GM19238 (cell line): ENCODE measurements around the gene EPHB1.
A peak's percentile ranks its signal among the peaks of the same experiment; 100 is the strongest.

Source experiments
- DNase-seq: peaks from one replicate; pipeline ENCODE4 v3.0.0; 2011; ENCODE audit warnings: low spot score; ENCODE audit not compliant: insufficient read length

EPHB1 gene

DNA sequence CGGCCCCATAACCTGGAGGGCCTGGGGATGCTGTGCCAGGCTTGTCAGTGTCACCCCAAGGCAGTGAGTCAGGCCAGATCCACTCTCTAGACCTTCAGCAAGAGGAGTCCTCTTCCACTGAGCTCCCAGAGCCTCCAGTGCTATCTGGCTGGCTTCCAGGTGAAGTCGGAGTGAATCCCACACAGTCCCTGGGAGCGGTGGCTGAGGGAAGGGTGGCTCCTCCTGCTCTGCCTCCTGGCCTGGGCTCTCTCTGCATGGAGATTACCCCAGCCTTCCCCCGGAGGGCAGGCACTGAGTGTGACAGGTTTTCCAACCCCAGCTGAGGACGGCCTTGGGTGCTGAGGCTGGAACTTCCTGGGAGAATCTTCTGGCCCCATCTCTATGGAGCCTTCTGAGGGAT is 82.7 kb downstream of the EPHB1 start:
- DNase-seq, result no peak

DNA sequence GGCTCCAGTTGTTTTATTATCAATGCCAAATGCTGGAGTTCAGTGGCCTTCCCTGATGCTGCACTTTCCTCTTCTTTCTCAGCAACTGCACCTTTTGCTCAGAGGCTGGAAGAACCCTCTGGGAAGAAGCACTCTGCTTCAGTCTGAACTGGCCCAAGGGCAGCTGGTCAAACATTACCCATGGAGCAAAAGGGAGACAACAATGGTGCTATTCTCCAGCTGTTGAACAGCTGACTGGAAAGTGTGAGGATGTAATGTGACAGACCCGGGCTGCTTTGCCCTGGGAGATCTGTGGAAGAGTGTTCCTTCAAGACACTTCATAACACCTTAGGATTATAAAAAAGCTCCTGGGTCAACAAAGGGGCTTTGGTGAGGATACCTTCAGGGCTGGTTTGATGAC is 84.9 kb downstream of the EPHB1 start:
- DNase-seq, result no peak

DNA sequence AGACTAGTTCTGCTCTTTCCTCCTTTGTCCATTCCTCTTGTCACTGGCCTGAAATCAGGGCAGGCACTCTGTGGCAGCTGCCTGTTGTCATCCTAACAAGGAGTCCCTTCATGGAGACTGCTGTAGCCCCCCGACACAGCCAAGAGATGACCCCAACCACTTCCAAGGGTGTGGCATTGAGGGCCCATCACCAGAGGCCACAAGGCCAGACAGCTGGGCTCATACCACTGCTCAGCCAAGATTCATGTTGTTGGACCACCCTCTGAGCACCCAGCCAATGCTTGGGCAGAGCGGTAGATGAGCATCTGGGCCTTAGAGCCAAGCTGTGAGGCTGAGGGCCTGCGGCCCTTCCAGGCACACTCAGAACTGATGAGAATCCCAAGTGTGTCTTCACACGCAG is 85.4 kb downstream of the EPHB1 start:
- DNase-seq, result no peak

DNA sequence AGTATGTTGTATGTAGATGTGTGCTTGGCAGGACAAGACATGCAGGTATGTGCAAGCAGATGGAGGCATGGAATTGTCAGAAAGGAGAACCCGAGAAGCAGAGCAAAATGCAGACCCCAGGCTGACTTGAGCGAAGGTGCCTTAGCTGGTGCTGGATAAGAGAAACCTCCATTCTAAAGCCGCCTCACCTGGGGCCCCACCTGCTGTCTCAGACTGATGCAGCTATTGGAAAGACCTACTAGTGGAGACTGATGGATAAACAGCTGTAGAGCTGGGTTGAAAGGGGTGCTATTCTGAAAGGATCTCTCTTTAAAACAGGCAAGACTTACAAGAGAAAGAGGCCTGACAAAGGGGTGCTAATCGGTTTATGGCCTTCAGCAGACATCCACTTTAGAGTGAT is 86.2 kb downstream of the EPHB1 start:
- no peak for DNase-seq

DNA sequence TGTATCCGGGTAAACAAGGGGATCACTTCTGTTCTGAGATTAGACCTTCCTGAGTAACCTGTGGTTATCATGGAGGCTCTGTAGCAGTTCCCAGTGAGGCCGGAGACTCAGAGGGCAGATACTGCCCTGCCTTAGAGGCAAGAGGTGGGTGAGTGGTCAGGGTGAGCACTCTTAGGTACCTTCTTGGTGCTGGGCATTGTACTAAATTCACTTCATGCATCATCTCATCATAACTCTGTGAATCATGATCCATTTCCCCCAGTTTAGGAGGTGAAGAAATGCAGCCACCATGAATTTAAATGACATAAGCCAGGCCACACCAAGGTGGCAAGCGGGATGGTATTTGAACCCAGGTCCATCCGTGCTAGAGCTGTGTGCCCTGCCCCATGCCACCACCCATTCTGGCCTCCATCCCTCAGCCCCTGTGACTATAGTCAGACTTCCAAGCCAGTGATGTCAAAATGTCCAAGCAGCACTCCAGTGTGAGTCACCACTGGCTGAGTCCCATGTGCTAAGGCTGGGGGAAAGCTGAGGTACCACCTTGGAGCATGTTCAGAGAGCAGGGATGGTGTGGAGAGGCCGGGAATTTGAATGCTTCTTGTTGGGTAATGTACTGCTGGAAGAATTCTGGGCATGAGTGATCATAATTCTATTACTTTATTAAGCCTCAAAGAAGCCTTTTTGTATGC is 88.8 kb downstream of the EPHB1 start:
- no peak for DNase-seq

DNA sequence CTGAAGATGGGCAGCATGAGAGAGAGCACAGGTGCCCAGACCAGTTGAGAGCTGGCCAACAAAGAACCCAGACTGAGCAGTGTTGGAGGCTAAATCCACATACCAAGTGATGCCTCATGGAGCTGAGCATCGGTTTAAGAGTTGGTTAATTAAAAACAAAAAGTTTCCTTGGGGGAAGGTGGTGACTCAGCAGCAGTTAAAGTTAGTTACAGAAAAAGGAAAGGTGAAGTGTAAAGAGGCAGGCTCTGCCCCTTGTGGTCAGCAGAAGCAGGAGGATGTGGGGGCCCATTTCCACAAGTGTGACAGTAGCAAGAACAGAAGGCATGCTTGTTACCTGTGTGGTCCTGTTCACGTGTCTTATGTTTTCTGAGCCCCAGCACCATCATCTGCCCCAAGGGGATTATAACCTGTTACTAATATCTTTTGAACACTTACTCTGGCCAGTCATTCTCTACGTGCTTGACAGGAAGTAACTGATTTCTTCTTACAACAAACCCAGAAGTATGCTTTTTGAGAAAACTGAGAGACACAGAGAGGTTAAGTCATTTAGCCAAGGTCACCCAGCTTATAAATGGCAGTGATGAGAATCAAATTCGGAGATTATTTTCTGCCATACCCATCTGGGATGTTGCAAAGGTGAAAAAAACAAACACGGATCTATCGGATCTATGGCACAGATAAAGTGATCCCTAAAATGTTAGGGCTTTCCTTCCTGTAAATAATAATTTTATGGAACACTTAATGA is 91.0 kb downstream of the EPHB1 start:
- peak; percentile 42 for DNase-seq

DNA sequence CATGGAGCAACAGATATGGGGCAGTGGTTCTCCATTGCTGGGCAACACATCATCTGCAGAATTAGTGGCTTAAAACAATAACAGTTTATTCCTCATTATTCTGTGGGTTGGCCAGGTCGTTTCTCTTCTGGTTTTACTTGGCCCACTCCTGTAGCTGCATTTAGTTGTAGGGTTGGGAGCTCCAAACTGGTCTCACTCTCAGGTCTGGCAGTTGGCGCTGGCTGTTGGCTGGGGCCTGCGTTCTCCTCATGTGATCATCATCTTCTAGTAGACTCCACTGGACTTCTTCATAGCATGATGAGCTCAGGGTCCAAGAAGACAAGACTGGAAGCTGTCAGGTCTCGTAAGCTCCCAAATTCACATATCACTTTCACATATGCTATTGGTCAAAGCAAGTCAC is 91.9 kb downstream of the EPHB1 start:
- no peak for DNase-seq

DNA sequence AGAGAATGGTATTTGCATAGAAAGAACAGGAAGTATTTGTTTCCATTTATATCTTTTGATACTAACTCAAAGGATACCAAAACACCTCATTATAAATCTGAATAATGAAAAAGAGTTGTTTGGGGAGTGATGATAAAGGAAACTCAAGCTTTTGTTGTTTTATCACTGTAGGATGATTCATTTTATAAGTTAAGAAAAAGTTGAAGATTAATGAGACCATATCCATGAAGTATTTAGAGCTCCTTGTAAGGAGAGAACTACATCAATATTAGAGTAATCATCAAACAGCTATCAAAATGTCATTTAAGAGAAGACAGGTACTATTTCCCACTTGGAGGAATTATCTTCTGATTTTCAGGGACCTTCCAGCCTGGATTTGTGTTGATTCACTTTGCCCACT is 92.5 kb downstream of the EPHB1 start:
- no peak for DNase-seq

DNA sequence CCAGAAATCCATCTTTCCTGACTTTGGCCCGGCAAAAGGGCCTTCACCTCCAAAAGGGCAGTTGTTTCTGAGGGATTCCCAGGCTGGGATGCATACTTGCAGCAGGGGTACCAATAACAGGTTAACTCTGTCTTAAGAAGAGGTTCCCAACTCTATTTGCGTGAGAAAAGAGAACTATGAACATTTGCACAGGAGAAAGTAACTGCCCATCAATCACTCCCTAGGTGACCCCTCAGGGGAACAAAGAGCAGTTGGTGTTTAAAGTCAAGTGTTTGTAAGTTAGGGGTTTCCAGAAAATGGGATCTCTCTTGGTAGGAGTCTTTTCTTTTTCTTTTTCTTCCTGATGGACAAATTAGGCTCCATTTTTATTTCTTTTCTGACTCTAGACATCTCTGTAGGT is 97.3 kb downstream of the EPHB1 start:
- no peak for DNase-seq

DNA sequence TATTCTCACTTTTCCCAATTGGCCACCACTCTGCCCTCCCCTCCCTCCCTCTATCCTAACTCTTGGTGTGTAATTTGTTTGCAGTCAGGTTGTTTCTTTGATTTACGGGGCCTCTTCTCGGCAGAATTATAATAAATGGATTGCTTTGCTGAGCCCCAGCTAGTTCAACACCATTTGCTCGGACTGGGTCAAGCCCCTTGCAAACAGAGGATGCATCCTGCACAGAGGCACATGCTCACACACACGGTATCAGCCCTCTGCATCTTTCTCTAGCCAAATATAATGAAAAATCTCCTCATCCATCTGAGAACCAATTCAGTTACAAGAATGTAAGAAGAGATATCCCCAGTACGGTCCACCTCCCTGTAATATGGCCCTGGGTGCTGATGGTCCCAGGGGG is 97.7 kb downstream of the EPHB1 start:
- DNase-seq, result no peak

DNA sequence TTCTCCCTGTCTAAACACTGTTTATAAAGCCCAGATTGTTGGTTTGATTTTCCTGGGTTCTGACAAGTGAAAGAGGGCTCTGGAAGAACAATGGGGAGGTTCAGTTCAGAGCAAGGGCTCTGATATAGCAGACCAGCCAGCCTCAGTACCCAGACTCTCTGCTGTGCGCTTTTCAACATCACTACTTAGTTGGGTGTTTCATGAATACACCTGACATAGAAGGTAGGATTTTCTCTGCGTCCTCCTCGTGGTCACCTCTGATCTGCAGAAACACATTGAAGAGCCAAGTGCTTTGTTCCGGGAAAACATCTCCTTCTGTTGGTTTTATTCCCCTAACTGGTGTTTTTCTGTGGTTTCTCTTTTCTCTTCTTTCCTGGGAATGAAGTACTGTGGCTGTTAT is 99.5 kb downstream of the EPHB1 start:
- DNase-seq, result no peak

DNA sequence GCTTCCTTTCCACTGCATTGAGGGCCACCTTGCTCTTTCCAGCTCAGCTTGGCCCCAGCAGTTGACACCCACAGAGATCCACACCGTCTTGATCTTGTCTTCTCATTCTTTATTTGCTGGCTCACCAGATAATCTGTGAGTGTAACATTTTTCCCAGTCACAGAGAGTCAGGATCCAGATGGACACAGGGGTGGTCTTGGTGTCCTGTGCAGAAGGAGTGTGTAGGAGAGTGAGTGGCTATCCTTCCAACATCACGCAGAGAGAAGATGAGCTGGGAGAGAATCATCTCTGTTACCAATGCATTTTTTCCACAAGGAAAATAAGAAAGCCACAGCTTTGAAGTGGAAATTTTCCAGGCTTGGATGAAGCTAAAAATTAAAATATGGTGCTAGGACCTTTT is 100.1 kb downstream of the EPHB1 start:
- no peak for DNase-seq

DNA sequence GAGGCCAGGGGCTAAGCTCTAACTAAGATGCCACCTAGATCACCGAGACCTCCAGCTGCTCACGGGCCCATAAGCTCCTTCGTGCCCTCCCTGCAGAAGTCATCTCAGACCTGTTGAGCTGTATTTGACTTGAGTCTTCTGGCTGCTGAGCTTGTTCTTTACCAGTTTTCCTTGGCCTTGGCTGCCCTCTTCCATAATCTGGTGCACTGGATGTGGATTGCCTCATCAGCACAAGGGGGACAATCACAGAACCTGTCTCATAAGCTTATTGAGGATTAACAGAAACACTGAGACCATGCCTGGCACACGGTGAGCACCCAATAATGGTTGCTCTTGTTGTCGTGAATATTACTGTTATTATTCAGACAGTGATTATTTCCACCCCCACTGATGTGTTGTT is 101.1 kb downstream of the EPHB1 start:
- DNase-seq, result no peak

DNA sequence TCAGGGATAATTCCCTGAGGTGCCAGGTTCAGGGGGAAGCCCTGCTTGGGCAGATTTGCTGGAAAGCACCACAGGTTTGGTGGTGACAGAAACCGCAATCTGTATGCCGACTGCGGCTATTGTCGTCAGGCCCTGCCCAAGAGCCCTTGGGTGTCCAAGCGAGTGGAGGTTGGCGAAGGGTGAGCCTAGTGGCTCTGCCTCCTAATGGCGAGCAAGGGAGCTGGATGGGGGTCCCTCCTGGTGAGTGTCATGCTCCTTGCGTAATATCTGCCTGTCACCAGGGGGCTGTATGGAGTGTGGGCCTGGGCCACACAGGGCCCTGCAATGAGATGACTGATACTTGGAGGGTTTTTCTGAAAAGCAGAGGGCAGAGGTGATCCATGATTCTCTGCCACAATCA is 101.6 kb downstream of the EPHB1 start:
- DNase-seq, result no peak

DNA sequence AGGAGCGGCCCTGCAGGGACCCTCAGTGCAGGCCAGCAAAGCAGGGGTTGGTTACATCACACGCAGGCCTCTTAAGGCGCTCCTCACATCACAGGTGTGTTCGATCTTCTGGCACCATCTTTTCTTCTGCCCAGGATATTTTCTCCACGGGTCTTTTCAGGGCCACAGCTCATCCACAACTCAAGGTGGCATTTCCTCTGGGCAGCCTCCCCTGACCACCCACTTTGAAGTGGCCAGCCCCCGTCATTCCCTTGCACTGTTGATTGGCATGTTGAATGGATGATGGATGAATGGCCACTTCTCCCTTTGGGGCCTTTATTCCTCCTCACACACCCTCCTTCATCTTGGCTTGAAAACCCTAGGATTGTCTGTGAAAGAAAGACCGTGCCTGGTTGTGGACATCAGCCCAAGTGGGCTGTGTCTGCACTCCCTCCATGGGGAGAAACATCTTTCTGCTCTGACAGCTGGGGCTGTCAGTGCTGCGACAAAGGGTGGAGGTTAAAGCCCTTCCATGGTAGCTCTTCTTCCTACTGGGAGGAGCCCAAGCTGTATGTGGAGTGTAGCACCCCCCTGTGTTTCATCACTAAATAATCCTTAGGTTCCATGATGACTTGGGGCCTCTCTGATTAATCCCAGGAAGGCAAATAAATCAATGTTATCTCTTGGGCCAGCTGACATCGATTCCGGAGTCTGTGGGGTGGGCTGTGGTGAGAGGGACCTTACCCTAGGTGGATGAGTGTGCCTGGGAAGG is 102.5 kb downstream of the EPHB1 start:
- DNase-seq, result no peak

DNA sequence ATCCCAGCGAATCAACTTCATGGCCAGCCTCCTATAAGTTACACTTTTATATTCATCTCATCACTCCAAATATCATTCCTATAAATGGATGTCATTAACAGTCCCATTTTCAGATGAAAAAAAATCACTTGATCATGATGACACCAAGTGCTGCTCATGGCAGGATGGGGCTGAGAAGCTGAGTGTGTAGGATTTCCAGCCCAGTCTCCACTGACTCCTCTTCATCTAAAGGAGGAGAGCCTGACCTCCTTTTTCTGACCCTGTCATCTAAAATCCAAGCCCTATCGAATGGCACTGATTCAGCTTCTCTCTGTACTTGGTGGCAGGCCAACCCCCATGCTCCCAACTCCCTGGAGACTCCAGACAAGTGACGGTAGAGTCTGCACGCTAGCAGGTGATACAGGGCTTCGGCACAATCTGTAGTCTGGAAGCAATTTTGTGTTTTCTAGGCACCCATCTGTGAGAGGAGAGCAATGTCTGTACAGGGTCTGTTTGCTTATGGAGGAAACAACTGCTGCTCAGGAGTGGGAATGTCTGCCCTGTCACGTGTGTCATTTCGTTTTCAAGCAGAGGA is 103.2 kb downstream of the EPHB1 start:
- DNase-seq, result no peak

DNA sequence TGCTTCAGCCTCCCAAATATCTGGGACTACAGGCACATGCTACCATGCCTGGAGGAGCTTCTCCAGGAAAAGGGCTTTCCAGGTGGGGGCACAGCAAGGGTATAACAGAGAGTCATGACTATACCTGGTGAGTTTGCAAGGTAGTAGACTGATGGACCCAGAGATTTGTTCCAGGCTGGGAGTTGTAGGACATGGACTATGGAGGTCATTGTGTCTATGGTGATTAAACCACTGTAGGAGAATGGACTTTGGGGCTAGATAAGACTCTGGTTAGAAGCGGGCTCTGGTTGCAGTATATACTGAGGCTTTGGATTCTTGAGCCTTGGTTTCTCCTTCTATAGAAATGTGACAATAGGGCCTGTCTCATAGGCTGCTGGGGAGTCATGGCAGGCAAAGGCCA is 104.7 kb downstream of the EPHB1 start:
- no peak for DNase-seq

DNA sequence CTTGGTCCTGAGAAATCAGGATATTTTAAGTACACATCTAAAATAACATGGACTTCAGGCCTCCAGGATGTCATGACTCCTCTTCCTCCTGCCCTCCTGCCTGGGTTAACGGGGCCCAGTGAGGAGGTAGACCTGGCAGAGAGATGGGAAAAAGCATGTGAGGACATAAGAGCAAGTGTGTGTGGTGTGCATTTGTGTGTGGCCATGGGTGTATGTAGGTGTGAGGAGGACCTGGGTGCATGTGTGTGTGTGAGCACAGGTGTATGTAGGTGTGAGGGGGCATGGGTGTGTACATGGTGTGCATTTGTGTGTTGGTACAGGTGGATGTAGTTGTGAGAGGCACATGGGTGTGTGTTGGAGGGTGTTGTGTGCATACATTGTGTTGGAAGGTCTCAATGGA is 105.4 kb downstream of the EPHB1 start:
- DNase-seq, result no peak

DNA sequence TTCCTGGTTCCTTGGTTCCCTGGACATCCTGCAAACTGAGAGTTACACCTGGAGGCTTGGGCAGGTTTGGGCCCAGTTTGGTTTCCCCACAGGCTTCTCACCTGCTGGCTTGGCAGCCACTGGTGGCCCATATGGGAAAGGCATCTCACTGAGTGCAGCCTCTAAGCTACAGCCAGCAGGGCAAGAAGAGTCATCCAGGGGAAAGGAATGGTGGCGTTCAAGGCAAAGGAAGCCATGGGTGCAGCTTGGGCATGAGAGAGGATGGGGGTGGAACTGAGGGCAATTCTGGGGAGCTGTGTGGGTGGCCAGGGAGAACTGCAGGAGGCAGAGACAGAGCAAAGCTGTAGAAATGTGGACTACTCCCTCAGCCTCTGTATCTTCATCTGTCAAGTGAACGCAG is 106.4 kb downstream of the EPHB1 start:
- no peak for DNase-seq

DNA sequence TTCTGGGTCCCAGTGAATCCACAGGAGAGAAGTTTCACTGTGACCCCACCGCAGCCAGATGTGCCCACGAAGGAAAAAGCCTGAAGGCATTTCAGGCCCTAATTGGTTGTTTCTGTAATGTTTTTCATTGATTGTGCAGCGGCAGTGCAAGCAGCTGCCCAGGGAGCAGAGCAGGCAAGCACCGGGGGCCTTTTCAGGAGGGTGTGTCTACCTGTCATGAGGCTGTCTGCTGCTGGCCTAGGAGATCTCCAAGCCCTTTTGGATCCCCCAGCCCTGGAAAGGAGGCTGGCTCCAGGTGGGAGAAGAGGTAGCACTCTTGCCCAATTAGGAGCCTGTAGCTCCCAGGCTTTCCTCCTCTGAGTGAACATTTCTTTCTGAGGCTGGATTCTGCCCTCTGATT is 108.8 kb downstream of the EPHB1 start:
- DNase-seq, result no peak

DNA sequence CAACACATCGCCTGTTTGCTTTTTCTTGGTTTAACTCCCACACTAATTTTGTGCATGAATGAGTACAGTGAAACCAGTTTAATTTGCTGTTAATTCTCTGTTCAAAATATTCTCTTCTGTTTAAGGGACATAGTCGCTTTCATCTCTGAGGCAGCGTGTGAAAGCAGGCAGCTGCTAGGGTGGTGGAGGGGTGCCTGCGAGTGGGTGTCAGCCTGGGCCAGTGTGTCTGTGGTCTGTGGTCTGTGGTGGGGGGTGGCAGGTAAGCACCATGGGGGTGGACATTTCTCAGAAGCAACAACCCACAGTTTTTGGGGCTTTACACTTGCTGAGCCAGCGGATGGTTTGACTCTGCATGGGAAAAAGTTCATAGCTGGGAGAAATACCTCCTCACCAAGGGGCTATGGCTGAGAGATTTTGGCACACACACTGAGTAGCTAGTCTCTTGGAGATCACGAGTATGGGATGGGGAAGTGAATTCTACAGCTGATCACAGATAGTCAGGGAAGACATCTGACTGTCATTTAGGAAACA is 109.2 kb downstream of the EPHB1 start:
- DNase-seq, result peak; percentile 83
